Astrocyte (in vitro differentiated cells and primary cell): Measurements from ENCODE around the gene TNIK. TPM values are rescaled to one million over a fixed set of nuclear protein-coding genes. Genes with fewer than 3 reads are reported as not detected.
"Not testable (repeated sequence)": the region's sequence is repeated elsewhere in the genome, so short reads cannot be mapped to it uniquely, and the experiment has no call there.

ENCODE experiments used
- DNase-seq: peaks from one replicate; pipeline ENCODE4 v3.0.0-alpha.2; 2010; ENCODE audit warnings: low read depth
- FAIRE-seq: peaks from 2 replicates; lab custom pipeline; 2011; peaks lifted over from hg19 to GRCh38; lab: Jason Lieb, UNC
- H2AFZ ChIP-seq: 2 replicates; pipeline ENCODE4 v1.6.0; 2012; ENCODE audit warnings: low read depth, low read length, inconsistent platforms
- H3K27ac ChIP-seq: 2 replicates; pipeline ENCODE4 v1.5.1; 2011; ENCODE audit warnings: low read depth, low read length, inconsistent platforms
- H3K27me3 ChIP-seq: 2 replicates; pipeline ENCODE4 v1.6.0; 2011; ENCODE audit warnings: low read length, inconsistent platforms; ENCODE audit not compliant: insufficient read depth
- H3K36me3 ChIP-seq: 2 replicates; pipeline ENCODE4 v1.5.1; 2011; ENCODE audit warnings: low read length, inconsistent platforms; ENCODE audit not compliant: insufficient read depth
- H3K4me1 ChIP-seq: 2 replicates; pipeline ENCODE4 v1.5.1; 2011; ENCODE audit warnings: low read length, inconsistent platforms; ENCODE audit not compliant: insufficient read depth
- H3K4me2 ChIP-seq: 2 replicates; pipeline ENCODE4 v1.6.0; 2012; ENCODE audit warnings: low read length, inconsistent platforms
- H3K4me3 ChIP-seq: 2 replicates; pipeline ENCODE4 v1.5.1; 2011; ENCODE audit warnings: low read depth, mild to moderate bottlenecking, low read length, inconsistent platforms; ENCODE audit not compliant: insufficient read depth
- H3K79me2 ChIP-seq: 2 replicates; pipeline ENCODE4 v1.6.0; 2012; ENCODE audit warnings: mild to moderate bottlenecking, low read length, inconsistent platforms; ENCODE audit not compliant: insufficient read depth
- H3K9ac ChIP-seq: 2 replicates; pipeline ENCODE4 v1.6.0; 2012; ENCODE audit warnings: mild to moderate bottlenecking, low read length, inconsistent platforms
- H3K9me3 ChIP-seq: 2 replicates; pipeline ENCODE4 v1.5.1; 2012; ENCODE audit warnings: low read depth, mild to moderate bottlenecking, low read length, inconsistent platforms; ENCODE audit not compliant: insufficient read depth
- H4K20me1 ChIP-seq: 2 replicates; pipeline ENCODE4 v1.6.0; 2012; ENCODE audit warnings: low read length, inconsistent platforms; ENCODE audit not compliant: insufficient read depth
- H3K27ac Mint-ChIP-seq: one replicate; pipeline ENCODE4 v1.8.0; 2021; ENCODE audit warnings: mild to moderate bottlenecking, mixed read lengths; ENCODE audit not compliant: unreplicated experiment
- H3K27me3 Mint-ChIP-seq: one replicate; pipeline ENCODE4 v1.8.0; 2021; ENCODE audit warnings: low read depth, mixed read lengths; ENCODE audit not compliant: unreplicated experiment
- H3K36me3 Mint-ChIP-seq: one replicate; pipeline ENCODE4 v1.8.0; 2021; ENCODE audit warnings: low read depth, mixed read lengths; ENCODE audit not compliant: unreplicated experiment
- H3K4me1 Mint-ChIP-seq: one replicate; pipeline ENCODE4 v1.8.0; 2021; ENCODE audit warnings: low read depth, mixed read lengths; ENCODE audit not compliant: unreplicated experiment
- H3K4me3 Mint-ChIP-seq: one replicate; pipeline ENCODE4 v1.8.0; 2021; ENCODE audit warnings: mild to moderate bottlenecking, moderate library complexity, mixed read lengths; ENCODE audit not compliant: unreplicated experiment
- H3K9me3 Mint-ChIP-seq: one replicate; pipeline ENCODE4 v1.8.0; 2021; ENCODE audit warnings: mild to moderate bottlenecking, mixed read lengths; ENCODE audit not compliant: unreplicated experiment
- CTCF ChIP-seq: IDR thresholded peaks from 2 replicates; pipeline ENCODE4 v1.5.1; 2011; ENCODE audit warnings: low read depth, mild to moderate bottlenecking, inconsistent platforms, low read length, moderate library complexity; ENCODE audit not compliant: insufficient read depth
- EZH2 ChIP-seq: IDR thresholded peaks from 2 replicates; pipeline ENCODE4 v1.6.1; 2012; ENCODE audit warnings: mild to moderate bottlenecking, low read length, inconsistent platforms; ENCODE audit not compliant: insufficient read depth
- total RNA-seq: library from RNA; stranded (reverse); gene quantifications from 2 replicates; pipeline ENCODE4 v1.2.1, GENCODE V29; 2021

Gene TNIK
- total RNA-seq, 1 donor from 2014 or later: 70.0 TPM

DNA sequence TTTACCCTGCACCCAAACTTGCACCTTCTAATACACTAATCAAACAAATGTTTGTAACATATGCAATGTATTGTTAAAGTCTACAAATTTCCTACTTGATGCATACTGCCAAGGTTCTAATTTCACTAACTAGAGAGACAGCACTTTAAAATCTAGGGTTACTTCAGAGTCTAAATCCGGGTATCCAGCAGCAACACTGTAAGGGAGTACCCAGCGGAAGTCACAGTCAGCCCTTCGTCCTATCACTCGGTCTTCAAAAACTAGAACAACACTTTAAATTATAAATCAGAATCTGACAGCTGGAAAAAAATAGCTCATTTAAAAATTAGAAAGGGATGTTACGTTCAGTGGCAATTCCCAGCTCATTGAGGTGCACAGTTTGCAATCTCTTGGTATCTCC, 8.3 kb downstream of the TNIK start:
- no peaks in the 10 kb centered on the region for H3K9me3 Mint-ChIP-seq
- Histone ChIP-seq H4K20me1 (peaks cover 38% of the 10 kb centered on the region), H3K9me3 (no peaks in the 10 kb centered on the region), H3K79me2 (peaks cover 62% of the 10 kb centered on the region), H3K4me3 (no peak overlapping the region), H3K36me3 (no peaks in the 10 kb centered on the region), H3K4me1 (peaks cover 4% of the 10 kb centered on the region), H3K27me3 (no peaks in the 10 kb centered on the region), H3K4me2 (no peak overlapping the region), H3K27ac (no peak overlapping the region), H3K9ac (no peak overlapping the region), H2AFZ (no peak overlapping the region)
- H3K4me3 Mint-ChIP-seq: no peak overlapping the region
- FAIRE-seq (no peak), DNase-seq (no peak)
- H3K27ac Mint-ChIP-seq: no peak overlapping the region
- TF ChIP-seq CTCF: no peak
- no peak for TF ChIP-seq EZH2
- H3K27me3 Mint-ChIP-seq: no peaks in the 10 kb centered on the region
- no peaks in the 10 kb centered on the region for H3K36me3 Mint-ChIP-seq
- peaks cover 15% of the 10 kb centered on the region for H3K4me1 Mint-ChIP-seq

- H3K4me3 ChIP-seq, H3K4me1 ChIP-seq, H3K27ac Mint-ChIP-seq, H3K36me3 ChIP-seq, H3K27ac ChIP-seq, H3K4me3 Mint-ChIP-seq, H2AFZ ChIP-seq, DNase-seq, H3K9ac ChIP-seq, H3K36me3 Mint-ChIP-seq, H3K9me3 Mint-ChIP-seq, H3K27me3 ChIP-seq, H3K9me3 ChIP-seq, H3K27me3 Mint-ChIP-seq: not testable (repeated sequence)
- H3K4me2 ChIP-seq: peak overlapping the region; percentile 32
- H4K20me1 ChIP-seq: peaks cover 36% of the 10 kb centered on the region
- peaks cover 24% of the 10 kb centered on the region for H3K4me1 Mint-ChIP-seq
- peak; percentile 37 for FAIRE-seq
- peaks cover 32% of the 10 kb centered on the region for H3K79me2 ChIP-seq
These were observed 12.7 kb downstream of the TNIK start for GRCh38 chr3:171447579-171447891.

- H2AFZ ChIP-seq: no peak overlapping the region
- FAIRE-seq: no peak
- Mint-ChIP-seq H3K4me1 (peaks cover 28% of the 10 kb centered on the region), H3K9me3 (no peaks in the 10 kb centered on the region), H3K36me3 (peaks cover under 1% of the 10 kb centered on the region), H3K4me3 (no peak overlapping the region), H3K27ac (no peak overlapping the region), H3K27me3 (no peaks in the 10 kb centered on the region)
- H3K27me3 ChIP-seq: no peaks in the 10 kb centered on the region
- no peak overlapping the region for H3K4me3 ChIP-seq
- H4K20me1 ChIP-seq: peaks cover 30% of the 10 kb centered on the region
- no peak overlapping the region for H3K27ac ChIP-seq
- H3K4me1 ChIP-seq: peaks cover 4% of the 10 kb centered on the region
- H3K4me2 ChIP-seq: peak overlapping the region; percentile 32
- H3K9ac ChIP-seq: no peak overlapping the region
- no peak for TF ChIP-seq EZH2
- TF ChIP-seq CTCF: no peak
- H3K9me3 ChIP-seq: no peaks in the 10 kb centered on the region
- peaks cover 26% of the 10 kb centered on the region for H3K79me2 ChIP-seq
- DNase-seq: peak; percentile 89
- H3K36me3 ChIP-seq: no peaks in the 10 kb centered on the region
These were observed 13.2 kb downstream of the TNIK start for GRCh38 chr3:171446801-171447578.
